Kidney (tissue), 14 donors: ENCODE results near the gene ENTR1. TPM values are rescaled to one million over a fixed set of nuclear protein-coding genes. Genes with fewer than 3 reads are reported as not detected.

Experiments used
- DNase-seq, 5 donors: peaks; one replicate each; pipeline ENCODE4 v3.0.0-alpha.2; 2013 to 2020
- FAIRE-seq: peaks from 2 replicates; lab custom pipeline; 2012; peaks lifted over from hg19 to GRCh38; lab: Jason Lieb, UNC
- H3K27ac ChIP-seq, 2 donors: one replicate each; pipeline ENCODE4 v1.7.0; 2013; ENCODE audit warnings: low read depth in 2 of 2, low read length in 2 of 2, inconsistent platforms in 1 of 2
- H3K27me3 ChIP-seq: one replicate; pipeline ENCODE4 v1.7.1; 2013; ENCODE audit warnings: low read length, inconsistent platforms; ENCODE audit not compliant: control insufficient read depth, insufficient read depth
- H3K36me3 ChIP-seq, 3 donors: one replicate each; pipeline versions ENCODE4 v1.7.0 to v1.7.1; 2013; ENCODE audit warnings: low read length in 3 of 3, control low read depth in 1 of 3, inconsistent platforms in 1 of 3; ENCODE audit not compliant: insufficient read depth in 3 of 3, control insufficient read depth in 2 of 3
- H3K4me1 ChIP-seq, 3 donors: one replicate each; pipeline versions ENCODE4 v1.7.0 to v1.7.1; 2013; ENCODE audit warnings: low read length in 3 of 3, inconsistent platforms in 1 of 3, low read depth in 1 of 3; ENCODE audit not compliant: control insufficient read depth in 2 of 3, insufficient read depth in 2 of 3
- H3K4me3 ChIP-seq, 3 donors: one replicate each; pipeline versions ENCODE4 v1.7.0 to v1.8.1; 2013; ENCODE audit warnings: low read length in 3 of 3, control low read depth in 1 of 3, inconsistent platforms in 1 of 3
- H3K9ac ChIP-seq, 3 donors: one replicate each; pipeline versions ENCODE4 v1.7.0 to v1.7.1; 2013; ENCODE audit warnings: low read length in 3 of 3, control low read depth in 1 of 3, inconsistent platforms in 1 of 3
- H3K9me3 ChIP-seq, 3 donors: one replicate each; pipeline versions ENCODE4 v1.7.0 to v1.7.1; 2013; ENCODE audit warnings: low read length in 3 of 3, control low read depth in 1 of 3, inconsistent platforms in 1 of 3; ENCODE audit not compliant: control insufficient read depth in 2 of 3, insufficient read depth in 1 of 3
- intact Hi-C: fragments of 100-400 bp; cut with DNase I; formaldehyde crosslinking; loops from one replicate; pipeline ENCODE4 v1.11.1; 2022
- polyA plus RNA-seq: library from polyadenylated mRNA; stranded (reverse); fragments of 350-450 nt; fragmentation: Illumina TruSeq; extraction: RNeasy Lipid Tissue Mini Kit (QIAGEN cat#74804); gene quantifications from one replicate; pipeline ENCODE4 v1.2.3, GENCODE V29; 2014; ENCODE audit warnings: low read depth, low replicate concordance; ENCODE audit not compliant: insufficient read depth
- total RNA-seq: library from RNA; stranded (reverse); fragmentation: NEBNext Ultra II Directional; extraction: Animal tissue kit (Norgen Biotek cat#: 25700); gene quantifications from one replicate; pipeline ENCODE4 v1.2.1, GENCODE V29; 2021
- TF ChIP-seq, protein P1 (sequence below): IDR thresholded peaks from 3 replicates; pipeline ENCODE4 v1.5.1; 2012; ENCODE audit warnings: mild to moderate bottlenecking, moderate library complexity, borderline replicate concordance; ENCODE audit not compliant: insufficient read depth; ENCODE audit errors: extremely low read depth
- donor health status: control.
- donor health status: control.
- donor health status: control.
- donor health status: control.
- donor health status: control.
- donor health status: DM: yes; HTN: yes; CAD: no.
- donor health status: Normal renal cell carcinoma (clear cell type).

Gene ENTR1
- total and polyA plus RNA-seq, 2 donors from 2014 or later: 25.9 to 36.2 TPM

DNA sequence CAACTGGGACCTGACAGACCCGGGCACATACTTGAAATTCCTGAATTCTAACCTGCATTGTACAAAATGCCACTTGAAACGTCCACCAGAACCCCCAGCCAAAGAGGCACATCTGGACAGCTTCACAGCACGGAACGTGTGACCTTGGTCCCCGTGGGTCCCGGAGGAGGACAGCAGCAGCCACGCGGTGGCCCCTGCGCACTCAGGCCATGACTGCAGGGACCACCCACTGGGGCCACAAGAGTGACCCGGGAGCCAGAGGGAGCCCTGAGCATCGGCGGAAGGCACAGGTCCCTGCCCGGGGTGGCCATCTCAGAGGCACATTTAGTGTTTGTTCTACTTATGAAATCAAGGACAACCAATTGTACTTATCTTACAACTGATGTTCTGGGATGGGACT lies 8.3 kb downstream of the ENTR1 start:
- no peak for FAIRE-seq

DNA sequence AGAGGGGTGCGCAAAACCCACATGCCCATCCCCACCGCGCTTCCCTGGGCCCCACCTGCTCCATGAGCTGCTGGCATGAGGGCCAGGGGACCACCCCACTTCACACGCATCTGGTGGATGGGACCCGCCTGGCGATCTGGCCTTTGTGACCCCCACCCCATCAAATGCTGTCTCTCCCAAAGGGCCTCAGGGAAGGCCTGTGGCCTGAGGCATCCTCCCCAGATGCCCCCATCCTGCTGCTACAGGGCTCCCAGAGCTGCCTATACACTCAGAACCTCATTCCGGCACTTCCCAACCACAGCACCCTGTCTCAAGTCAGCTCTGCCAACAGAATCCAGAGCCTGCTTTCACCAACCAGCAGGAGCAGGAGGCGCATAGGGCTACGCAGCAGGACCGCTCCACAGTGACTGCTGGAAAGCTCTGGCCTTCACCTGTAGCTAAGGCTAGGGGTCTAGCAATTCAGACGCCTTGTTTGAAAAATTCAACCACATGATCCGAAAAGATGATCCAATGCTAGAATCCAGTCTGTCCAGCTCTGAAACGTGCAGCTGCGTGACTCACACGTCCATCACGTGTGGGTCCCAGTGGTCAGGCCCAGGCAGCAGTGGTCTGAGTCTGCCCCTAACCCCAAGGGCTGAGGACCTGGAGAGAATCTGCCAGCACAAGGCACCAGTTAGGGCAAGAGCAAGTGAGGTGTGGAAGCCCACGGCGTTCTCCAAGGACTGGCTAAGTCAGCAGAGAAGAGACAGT lies 9.1 kb downstream of the ENTR1 start:
- Histone ChIP-seq H3K9ac (no peak overlapping the region), H3K27ac (no peak overlapping the region), H3K9me3 (no peaks in the 10 kb centered on the region), H3K27me3 (no peaks in the 10 kb centered on the region), H3K4me1 (peaks cover 0 to 14% (median 4%) of the 10 kb centered on the region in 3 donors), H3K4me3 (no peak overlapping the region), H3K36me3 (peaks cover 0 to 11% (median 8%) of the 10 kb centered on the region in 3 donors)
- intact Hi-C loops: no loop called here
- FAIRE-seq (no peak), DNase-seq (no peak)
- TF ChIP-seq, protein P1, sequence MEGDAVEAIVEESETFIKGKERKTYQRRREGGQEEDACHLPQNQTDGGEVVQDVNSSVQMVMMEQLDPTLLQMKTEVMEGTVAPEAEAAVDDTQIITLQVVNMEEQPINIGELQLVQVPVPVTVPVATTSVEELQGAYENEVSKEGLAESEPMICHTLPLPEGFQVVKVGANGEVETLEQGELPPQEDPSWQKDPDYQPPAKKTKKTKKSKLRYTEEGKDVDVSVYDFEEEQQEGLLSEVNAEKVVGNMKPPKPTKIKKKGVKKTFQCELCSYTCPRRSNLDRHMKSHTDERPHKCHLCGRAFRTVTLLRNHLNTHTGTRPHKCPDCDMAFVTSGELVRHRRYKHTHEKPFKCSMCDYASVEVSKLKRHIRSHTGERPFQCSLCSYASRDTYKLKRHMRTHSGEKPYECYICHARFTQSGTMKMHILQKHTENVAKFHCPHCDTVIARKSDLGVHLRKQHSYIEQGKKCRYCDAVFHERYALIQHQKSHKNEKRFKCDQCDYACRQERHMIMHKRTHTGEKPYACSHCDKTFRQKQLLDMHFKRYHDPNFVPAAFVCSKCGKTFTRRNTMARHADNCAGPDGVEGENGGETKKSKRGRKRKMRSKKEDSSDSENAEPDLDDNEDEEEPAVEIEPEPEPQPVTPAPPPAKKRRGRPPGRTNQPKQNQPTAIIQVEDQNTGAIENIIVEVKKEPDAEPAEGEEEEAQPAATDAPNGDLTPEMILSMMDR: no peak

More for the DNA sequence above, 8.3 kb downstream of the ENTR1 start:
- Histone ChIP-seq H3K4me3 (no peak overlapping the region), H3K27me3 (no peaks in the 10 kb centered on the region), H3K9ac (no peak overlapping the region), H3K27ac (no peak overlapping the region), H3K36me3 (peaks cover 0 to 10% (median 7%) of the 10 kb centered on the region in 3 donors), H3K9me3 (no peaks in the 10 kb centered on the region), H3K4me1 (peaks cover 0 to 14% (median 4%) of the 10 kb centered on the region in 3 donors)
- intact Hi-C loops: no loop called here
- TF ChIP-seq, protein P1: no peak
- no peak for DNase-seq

DNA sequence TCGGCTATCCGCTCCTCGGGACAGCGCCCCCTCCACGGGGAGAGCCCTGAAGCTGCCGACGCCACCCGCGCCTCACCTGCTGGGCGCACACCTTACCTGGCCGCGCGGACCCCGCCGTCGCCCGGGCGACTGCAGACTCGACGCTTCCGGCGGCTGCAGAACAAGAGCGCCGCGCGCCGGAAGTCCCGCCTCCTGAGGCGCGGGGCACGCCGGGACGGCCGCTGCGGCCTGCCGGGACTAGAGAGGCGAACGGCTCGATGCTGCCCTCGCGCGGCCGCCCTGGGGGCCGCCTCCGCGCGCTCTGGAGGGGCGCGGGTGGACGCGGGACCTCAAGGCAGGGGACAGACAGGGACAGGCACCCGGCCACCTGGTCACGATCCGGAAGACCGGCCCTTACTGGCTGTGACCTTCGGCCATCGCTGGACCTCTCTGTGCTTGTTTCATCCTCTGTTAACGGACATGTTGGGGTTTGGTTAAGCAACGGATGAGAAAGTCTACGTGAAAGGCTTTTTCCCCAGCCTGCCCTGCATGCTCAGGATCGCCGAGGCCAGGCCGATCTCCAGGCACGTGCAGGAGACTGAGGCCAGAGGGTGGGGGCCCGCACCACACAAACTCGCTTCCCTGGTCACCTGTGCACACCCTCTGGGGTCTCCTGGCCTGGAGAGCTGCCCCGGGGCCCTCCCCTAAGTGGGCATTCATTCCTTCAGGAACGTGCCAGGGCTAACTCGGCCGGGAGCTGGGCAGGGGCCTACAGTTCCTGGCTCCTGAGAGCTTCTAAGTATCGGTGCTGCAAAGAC lies 10.2 kb downstream of the ENTR1 start, which contains the start of gene SNAPC4:
TSS of gene SNAPC4 (minus strand) at position 133 of the 797 bp plus-strand sequence. CDS start 1,742 bp downstream, outside the sequence.
- DNase-seq: peak; percentile 89 to 96 (median 94)
- H3K36me3 ChIP-seq: peaks cover 0 to 20% (median 11%) of the 10 kb centered on the region in 3 donors
- H3K9ac ChIP-seq: peak within 1 kb of the TSS; percentile 44 to 69 (median 52)
- H3K4me3 ChIP-seq: peak within 1 kb of the TSS; percentile 55 to 84 (median 64)
- intact Hi-C loops: no loop called here
- H3K27me3 ChIP-seq: no peaks in the 10 kb centered on the region
- FAIRE-seq: no peak
- no peaks in the 10 kb centered on the region for H3K9me3 ChIP-seq
- H3K27ac ChIP-seq: peak within 1 kb of the TSS in 1 of 2 donors; percentile 43
- TF ChIP-seq, protein P1: peak; percentile 95
- peaks cover 0 to 14% (median 4%) of the 10 kb centered on the region in 3 donors for H3K4me1 ChIP-seq
